Measurements from ENCODE around the gene ZNF823. TPM values are rescaled to one million over a fixed set of nuclear protein-coding genes. Genes with fewer than 3 reads are reported as not detected.
"Not testable (repeated sequence)": the region's sequence is repeated elsewhere in the genome, so short reads cannot be mapped to it uniquely, and the experiment has no call there.

The ZNF823 gene
- total and polyA plus RNA-seq, 2 donors (not counting 1 experiment from before 2014, with no cell fraction given) = 1.8 to 5.1 TPM

DNA sequence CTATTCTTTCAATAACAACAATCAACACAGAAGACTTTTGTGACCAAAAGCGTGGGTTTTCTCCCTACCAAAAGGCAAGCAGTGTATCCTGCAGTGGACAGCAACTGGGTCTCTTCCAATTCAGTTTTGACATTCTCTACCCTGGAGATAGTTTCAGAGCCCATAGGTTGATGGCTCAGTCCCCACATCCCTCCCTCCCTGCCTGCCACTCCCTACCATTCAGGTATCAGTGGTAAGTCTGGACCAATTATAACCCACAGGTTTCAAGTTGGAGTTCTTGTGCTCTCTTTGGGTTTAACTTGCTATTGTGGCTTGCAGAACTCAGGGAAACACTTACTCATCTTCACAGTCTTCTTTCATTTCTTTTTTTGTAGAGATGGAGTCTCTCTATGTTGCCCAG, 60.2 kb downstream of the ZNF823 start:
- no peak for TF ChIP-seq EZH2 (IDR thresholded peaks at IDR 0.05; ENCODE audit: borderline replicate concordance, insufficient read depth, low read depth, low read length, poor library complexity, severe bottlenecking)
- WGBS (ENCODE audit: insufficient coverage) = 100% methylated on average over 1 of the region's 1 CpG
- H3K27me3 ChIP-seq (replicated peaks in 1 of 4; ENCODE audit: control extremely low read depth in 1 of 4, control insufficient read depth in 3 of 4, insufficient read depth in 4 of 4, low read length in 3 of 4) = peaks cover 0 to 16% (median 11%) of the 10 kb centered on the region in 4 experiments
- H3K4me1 Mint-ChIP-seq = peaks cover 5% of the 10 kb centered on the region
- DNase-seq = no peak
- intact Hi-C loops (cut with micrococcal nuclease) = no loop called here
- peaks cover 1 to 51% (median 24%) of the 10 kb centered on the region in 3 donors for H3K9me3 ChIP-seq (ENCODE audit: control extremely low read depth in 1 of 3, control insufficient read depth in 2 of 3, insufficient read depth in 1 of 3, low read length in 2 of 3)
- H4K20me1 ChIP-seq (ENCODE audit: control insufficient read depth, insufficient read depth, low read length, poor library complexity, severe bottlenecking) = no peaks in the 10 kb centered on the region
- H3K27ac ChIP-seq (ENCODE audit: low read length in 2 of 2) = no peak overlapping the region
- H3K4me3 Mint-ChIP-seq = no peak overlapping the region
- H3K4me3 ChIP-seq (ENCODE audit: control extremely low read depth in 1 of 5, extremely low read depth in 1 of 5, insufficient read depth in 1 of 5, low read depth in 2 of 5, low read length in 4 of 5) = no peak overlapping the region
- H3K9me3 Mint-ChIP-seq (ENCODE audit: insufficient read depth) = peaks cover 14% of the 10 kb centered on the region
- no peak overlapping the region for H3K27ac Mint-ChIP-seq
- POLR2A ChIA-PET = no interaction called here
- no peak for ATAC-seq (ENCODE audit: low read depth)
- peaks cover 20% of the 10 kb centered on the region for H3K27me3 Mint-ChIP-seq
- H3K79me2 ChIP-seq (ENCODE audit: control insufficient read depth, insufficient read depth, low read length) = no peaks in the 10 kb centered on the region
- no peak overlapping the region for H3K4me2 ChIP-seq (replicated peaks; ENCODE audit: low read depth, low read length, poor library complexity, severe bottlenecking)
- H3K4me1 ChIP-seq (ENCODE audit: control insufficient read depth in 2 of 2, insufficient read depth in 2 of 2, low read length in 2 of 2) = peaks cover 9 to 10% of the 10 kb centered on the region in 2 donors
- CTCF ChIA-PET = no interaction called here
- H3K9ac ChIP-seq (ENCODE audit: low read length) = no peak overlapping the region
- no peaks in the 10 kb centered on the region for H3K36me3 ChIP-seq (replicated peaks in 1 of 2; ENCODE audit: control extremely low read depth in 1 of 2, control insufficient read depth in 1 of 2, extremely low read depth in 1 of 2, insufficient read depth in 2 of 2, low read length in 1 of 2)
- no peak overlapping the region for H2AFZ ChIP-seq (ENCODE audit: insufficient read depth, low read depth, low read length, poor library complexity, severe bottlenecking)

DNA sequence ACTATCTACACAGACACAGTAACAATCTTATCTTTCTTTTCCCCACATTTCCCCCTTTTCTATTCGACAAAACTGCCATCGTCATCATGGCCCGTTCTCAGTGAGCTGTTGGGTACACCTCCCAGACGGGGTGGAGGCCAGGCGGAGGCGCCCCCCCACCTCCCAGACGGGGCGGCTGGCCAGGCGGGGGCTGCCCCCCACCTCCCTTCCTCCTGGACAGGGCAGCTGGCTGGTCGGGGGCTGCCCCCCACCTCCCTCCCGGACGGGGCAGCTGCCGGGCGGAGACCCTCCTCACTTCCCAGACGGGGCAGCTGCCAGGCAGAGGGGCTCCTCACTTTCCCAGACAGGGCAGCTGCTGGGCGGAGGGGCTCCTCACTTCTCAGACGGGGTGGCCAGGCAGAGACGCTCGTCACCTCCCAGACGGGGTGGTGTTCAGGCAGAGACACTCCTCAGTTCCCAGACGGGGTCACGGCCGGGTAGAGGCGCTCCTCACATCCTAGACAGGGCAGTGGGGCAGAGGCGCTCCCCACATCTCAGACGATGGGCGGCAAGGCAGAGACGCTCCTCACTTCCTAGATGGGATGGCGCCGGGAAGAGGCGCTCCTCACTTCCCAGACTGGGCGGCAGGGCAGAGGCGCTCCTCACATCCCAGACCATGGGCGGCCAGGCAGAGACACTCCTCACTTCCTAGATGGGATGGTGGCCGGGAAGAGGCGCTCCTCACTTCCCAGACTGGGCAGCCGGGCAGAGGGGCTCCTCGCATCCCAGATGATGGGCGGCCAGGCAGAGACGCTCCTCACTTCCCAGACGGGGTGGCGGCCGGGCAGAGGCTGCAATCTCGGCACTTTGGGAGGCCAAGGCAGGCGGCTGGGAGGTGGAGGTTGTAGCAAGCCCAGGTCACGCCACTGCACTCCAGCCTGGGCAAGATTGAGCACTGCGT, 61.8 kb downstream of the ZNF823 start:
- H3K4me3 ChIP-seq (ENCODE audit: control extremely low read depth in 1 of 5, extremely low read depth in 1 of 5, insufficient read depth in 1 of 5, low read depth in 2 of 5, low read length in 4 of 5); CTCF ChIA-PET; H3K36me3 ChIP-seq (replicated peaks in 1 of 2; ENCODE audit: control extremely low read depth in 1 of 2, control insufficient read depth in 1 of 2, extremely low read depth in 1 of 2, insufficient read depth in 2 of 2, low read length in 1 of 2); intact Hi-C loops (cut with micrococcal nuclease); DNase-seq; H2AFZ ChIP-seq (ENCODE audit: insufficient read depth, low read depth, low read length, poor library complexity, severe bottlenecking); H3K4me1 Mint-ChIP-seq; POLR2A ChIA-PET; H3K27ac ChIP-seq (ENCODE audit: low read length in 2 of 2); H3K4me3 Mint-ChIP-seq; H3K27ac Mint-ChIP-seq; H3K79me2 ChIP-seq (ENCODE audit: control insufficient read depth, insufficient read depth, low read length); H3K9ac ChIP-seq (ENCODE audit: low read length); H4K20me1 ChIP-seq (ENCODE audit: control insufficient read depth, insufficient read depth, low read length, poor library complexity, severe bottlenecking); H3K4me2 ChIP-seq (replicated peaks; ENCODE audit: low read depth, low read length, poor library complexity, severe bottlenecking); ATAC-seq (ENCODE audit: low read depth): not testable (repeated sequence)
- WGBS (ENCODE audit: insufficient coverage) = 94% methylated on average over 37 of the region's 47 CpGs
- peaks cover 10 to 12% of the 10 kb centered on the region in 2 donors for H3K4me1 ChIP-seq (ENCODE audit: control insufficient read depth in 2 of 2, insufficient read depth in 2 of 2, low read length in 2 of 2)
- peaks cover 0 to 18% (median 12%) of the 10 kb centered on the region in 4 experiments for H3K27me3 ChIP-seq (replicated peaks in 1 of 4; ENCODE audit: control extremely low read depth in 1 of 4, control insufficient read depth in 3 of 4, insufficient read depth in 4 of 4, low read length in 3 of 4)
- Mint-ChIP-seq H3K27me3 (peaks cover 23% of the 10 kb centered on the region), H3K9me3 (ENCODE audit: insufficient read depth) (peaks cover 13% of the 10 kb centered on the region)
- H3K9me3 ChIP-seq (ENCODE audit: control extremely low read depth in 1 of 3, control insufficient read depth in 2 of 3, insufficient read depth in 1 of 3, low read length in 2 of 3) = peaks cover 1 to 47% (median 22%) of the 10 kb centered on the region in 3 donors

Data from B cell (primary cell).